ENCODE results near the gene CA5A.
"Not testable (repeated sequence)": the region's sequence is repeated elsewhere in the genome, so short reads cannot be mapped to it uniquely, and the experiment has no call there.

The CA5A gene

GRCh38 chr16:87932475-87933139 is 3.7 kb downstream of the CA5A start:
- H3K4me1 ChIP-seq (ENCODE audit: control insufficient read depth, insufficient read depth, low read length, unreplicated experiment); H3K79me2 ChIP-seq (ENCODE audit: control insufficient read depth, insufficient read depth, low read length, unreplicated experiment); H3K36me3 ChIP-seq (ENCODE audit: insufficient read depth, low read length); H3K27ac ChIP-seq (ENCODE audit: low read depth, low read length); H2AFZ ChIP-seq (ENCODE audit: low read length, unreplicated experiment); H3K4me3 ChIP-seq (ENCODE audit: low read depth, low read length); H3K27me3 ChIP-seq (ENCODE audit: insufficient read depth, low read length): not testable (repeated sequence)

GRCh38 chr16:87931504-87931903 is 4.8 kb downstream of the CA5A start:
- H2AFZ ChIP-seq (ENCODE audit: low read length, unreplicated experiment): no peak overlapping the region
- H3K4me3 ChIP-seq (ENCODE audit: low read depth, low read length): no peak overlapping the region
- H3K79me2 ChIP-seq (ENCODE audit: control insufficient read depth, insufficient read depth, low read length, unreplicated experiment): no peaks in the 10 kb centered on the region
- 0 out of 2 replicates have a peak, but pooled peaks cover 1% of the 10 kb centered on the region for H3K27me3 ChIP-seq (ENCODE audit: insufficient read depth, low read length)
- no peak overlapping the region for H3K27ac ChIP-seq (ENCODE audit: low read depth, low read length)
- H3K4me1 ChIP-seq (ENCODE audit: control insufficient read depth, insufficient read depth, low read length, unreplicated experiment): no peaks in the 10 kb centered on the region
- H3K36me3 ChIP-seq (ENCODE audit: insufficient read depth, low read length): no peaks in the 10 kb centered on the region

DNA sequence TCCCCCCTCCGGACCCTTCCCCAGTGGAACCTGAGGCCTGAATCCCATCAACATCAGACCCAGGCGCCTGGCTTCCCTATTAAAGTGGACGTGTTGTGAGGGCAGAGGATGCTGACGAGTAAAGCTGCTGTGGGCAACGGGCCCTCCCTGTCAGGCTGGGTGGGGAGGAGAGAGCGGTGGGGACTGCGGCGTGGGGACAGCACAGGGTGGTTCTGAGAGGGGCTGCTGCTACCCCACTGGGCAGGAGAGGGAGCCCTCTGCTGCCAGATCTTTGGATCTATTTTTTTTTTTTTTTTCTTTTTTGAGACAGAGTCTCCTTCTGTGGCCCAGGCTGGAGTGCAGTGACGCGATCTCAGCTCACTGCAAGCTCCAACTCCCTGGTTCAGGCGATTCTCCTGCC is 5.9 kb downstream of the CA5A start:
- H3K36me3 ChIP-seq (ENCODE audit: insufficient read depth, low read length): no peaks in the 10 kb centered on the region
- H3K79me2 ChIP-seq (ENCODE audit: control insufficient read depth, insufficient read depth, low read length, unreplicated experiment): no peaks in the 10 kb centered on the region
- no peak overlapping the region for H3K27ac ChIP-seq (ENCODE audit: low read depth, low read length)
- H3K4me1 ChIP-seq (ENCODE audit: control insufficient read depth, insufficient read depth, low read length, unreplicated experiment): no peaks in the 10 kb centered on the region
- H3K27me3 ChIP-seq (ENCODE audit: insufficient read depth, low read length): 0 out of 2 replicates have a peak, but pooled peaks cover 6% of the 10 kb centered on the region
- no peak overlapping the region for H2AFZ ChIP-seq (ENCODE audit: low read length, unreplicated experiment)
- H3K4me3 ChIP-seq (ENCODE audit: low read depth, low read length): no peak overlapping the region

- no peaks in the 10 kb centered on the region for H3K79me2 ChIP-seq (ENCODE audit: control insufficient read depth, insufficient read depth, low read length, unreplicated experiment)
- no peaks in the 10 kb centered on the region for H3K36me3 ChIP-seq (ENCODE audit: insufficient read depth, low read length)
- H3K27me3 ChIP-seq (ENCODE audit: insufficient read depth, low read length): 0 out of 2 replicates have a peak, but pooled peaks cover 6% of the 10 kb centered on the region
- H3K4me3 ChIP-seq (ENCODE audit: low read depth, low read length): no peak overlapping the region
- no peak overlapping the region for H2AFZ ChIP-seq (ENCODE audit: low read length, unreplicated experiment)
- H3K4me1 ChIP-seq (ENCODE audit: control insufficient read depth, insufficient read depth, low read length, unreplicated experiment): no peaks in the 10 kb centered on the region
- H3K27ac ChIP-seq (ENCODE audit: low read depth, low read length): no peak overlapping the region
These were observed 6.3 kb downstream of the CA5A start for GRCh38 chr16:87929986-87930385.

GRCh38 chr16:87927195-87927562 is 9.2 kb downstream of the CA5A start:
- Histone ChIP-seq H3K79me2 (ENCODE audit: control insufficient read depth, insufficient read depth, low read length, unreplicated experiment) (no peaks in the 10 kb centered on the region), H3K4me3 (ENCODE audit: low read depth, low read length) (no peak overlapping the region), H3K4me1 (ENCODE audit: control insufficient read depth, insufficient read depth, low read length, unreplicated experiment) (peaks cover 3% of the 10 kb centered on the region), H3K27me3 (ENCODE audit: insufficient read depth, low read length) (0 out of 2 replicates have a peak, but pooled peaks cover 6% of the 10 kb centered on the region), H2AFZ (ENCODE audit: low read length, unreplicated experiment) (no peak overlapping the region), H3K27ac (ENCODE audit: low read depth, low read length) (no peak overlapping the region), H3K36me3 (ENCODE audit: insufficient read depth, low read length) (no peaks in the 10 kb centered on the region)

DNA sequence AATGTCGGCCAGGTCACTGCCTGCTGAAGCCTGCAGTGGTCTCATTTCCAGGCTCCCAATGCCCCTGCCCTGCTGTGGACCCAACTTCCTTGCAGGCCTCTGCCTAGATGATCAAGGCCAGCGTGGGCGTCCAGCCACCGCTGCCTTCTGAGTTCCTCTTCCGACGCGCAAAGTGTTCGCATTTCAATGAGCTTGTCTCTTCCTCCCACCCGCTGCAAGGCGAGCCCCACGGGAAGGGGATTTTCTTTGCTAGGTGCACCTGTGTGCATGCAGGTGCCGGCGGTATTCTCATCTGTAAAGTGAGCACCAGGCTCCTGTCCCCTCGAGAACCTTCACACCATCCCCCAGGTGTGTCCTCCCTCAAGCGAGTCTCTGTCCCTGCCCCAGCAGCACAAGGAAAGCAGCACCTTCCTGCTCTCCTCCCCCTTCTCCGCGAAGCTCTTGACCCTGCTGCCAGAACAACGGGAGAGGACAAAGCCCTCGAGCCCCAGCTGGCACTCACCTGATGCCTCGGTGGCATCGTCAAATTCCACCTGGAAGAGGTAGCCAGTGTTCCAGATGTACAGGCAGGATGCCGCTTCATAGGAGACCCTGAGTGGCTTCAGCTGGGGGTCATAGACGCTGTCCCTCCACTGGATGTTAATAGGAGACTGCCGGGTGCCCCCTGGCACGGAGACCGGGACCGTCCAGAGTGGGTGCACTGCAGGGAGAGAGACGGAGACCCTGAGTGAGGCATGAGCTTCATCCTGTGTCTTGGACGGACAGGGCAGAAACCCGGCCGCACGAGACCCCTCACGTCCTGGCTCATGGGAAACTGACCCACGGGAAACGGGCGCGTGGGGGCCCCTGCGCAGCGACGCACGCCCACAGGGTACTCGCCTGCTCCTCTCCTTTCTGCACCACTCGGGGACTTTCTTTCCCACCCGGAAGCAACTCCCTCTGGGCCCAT is 9.8 kb downstream of the CA5A start:
- no peaks in the 10 kb centered on the region for H3K79me2 ChIP-seq (ENCODE audit: control insufficient read depth, insufficient read depth, low read length, unreplicated experiment)
- peaks cover 3% of the 10 kb centered on the region for H3K4me1 ChIP-seq (ENCODE audit: control insufficient read depth, insufficient read depth, low read length, unreplicated experiment)
- H3K27me3 ChIP-seq (ENCODE audit: insufficient read depth, low read length): 0 out of 2 replicates have a peak, but pooled peaks cover 6% of the 10 kb centered on the region
- H2AFZ ChIP-seq (ENCODE audit: low read length, unreplicated experiment): no peak overlapping the region
- H3K4me3 ChIP-seq (ENCODE audit: low read depth, low read length): no peak overlapping the region
- H3K36me3 ChIP-seq (ENCODE audit: insufficient read depth, low read length): no peaks in the 10 kb centered on the region
- H3K27ac ChIP-seq (ENCODE audit: low read depth, low read length): no peak overlapping the region

DNA sequence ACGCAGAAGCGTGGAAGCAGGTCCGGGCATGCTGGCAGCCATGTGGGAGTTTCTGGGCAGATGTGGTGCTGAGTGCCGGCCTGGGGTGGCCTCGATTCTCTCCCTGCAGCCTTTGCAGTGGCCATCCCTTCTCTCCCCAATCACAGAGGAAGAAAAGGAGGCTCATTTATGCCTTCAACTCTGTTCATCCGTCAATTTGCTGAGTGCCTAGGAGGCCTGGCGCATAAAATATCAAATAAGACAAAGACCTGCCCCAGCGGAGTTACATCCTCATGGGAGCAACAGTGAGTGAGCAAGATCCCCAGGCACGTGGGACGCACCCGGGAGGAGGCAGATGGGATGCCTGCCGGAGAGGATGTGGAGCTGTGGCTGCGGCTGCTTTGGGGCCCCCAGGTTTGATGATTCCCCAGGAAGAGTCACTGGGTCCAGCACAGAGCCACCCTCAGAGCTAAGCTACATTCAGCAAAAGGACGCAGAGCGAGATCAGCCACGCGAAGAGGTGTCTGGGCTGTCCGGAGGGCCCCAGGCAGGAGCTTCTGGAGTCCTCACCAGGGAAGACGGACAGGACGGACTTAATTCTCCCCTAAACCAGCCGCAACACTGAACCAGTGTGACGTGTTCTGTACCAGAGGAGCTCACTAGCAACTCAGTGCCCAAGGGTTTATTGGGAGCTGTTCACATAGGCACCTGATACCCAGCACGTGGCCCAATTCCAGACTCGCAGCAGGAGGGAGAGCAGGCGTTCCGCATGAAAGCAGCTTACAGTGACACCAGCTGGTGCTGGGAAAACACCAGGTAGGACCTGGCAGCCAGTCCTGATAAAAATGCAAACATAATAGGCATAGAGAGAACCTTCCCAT is 11.3 kb downstream of the CA5A start:
- Histone ChIP-seq H3K79me2 (ENCODE audit: control insufficient read depth, insufficient read depth, low read length, unreplicated experiment) (no peaks in the 10 kb centered on the region), H3K36me3 (ENCODE audit: insufficient read depth, low read length) (no peaks in the 10 kb centered on the region), H2AFZ (ENCODE audit: low read length, unreplicated experiment) (no peak overlapping the region), H3K27ac (ENCODE audit: low read depth, low read length) (no peak overlapping the region), H3K4me3 (ENCODE audit: low read depth, low read length) (no peak overlapping the region), H3K27me3 (ENCODE audit: insufficient read depth, low read length) (0 out of 2 replicates have a peak, but pooled peaks cover 6% of the 10 kb centered on the region), H3K4me1 (ENCODE audit: control insufficient read depth, insufficient read depth, low read length, unreplicated experiment) (peaks cover 3% of the 10 kb centered on the region)

GRCh38 chr16:87924041-87924810 is 12.1 kb downstream of the CA5A start:
- peaks cover 3% of the 10 kb centered on the region for H3K4me1 ChIP-seq (ENCODE audit: control insufficient read depth, insufficient read depth, low read length, unreplicated experiment)
- no peaks in the 10 kb centered on the region for H3K36me3 ChIP-seq (ENCODE audit: insufficient read depth, low read length)
- H3K79me2 ChIP-seq (ENCODE audit: control insufficient read depth, insufficient read depth, low read length, unreplicated experiment): no peaks in the 10 kb centered on the region
- no peak overlapping the region for H3K4me3 ChIP-seq (ENCODE audit: low read depth, low read length)
- no peak overlapping the region for H3K27ac ChIP-seq (ENCODE audit: low read depth, low read length)
- no peak overlapping the region for H2AFZ ChIP-seq (ENCODE audit: low read length, unreplicated experiment)
- 0 out of 2 replicates have a peak, but pooled peaks cover 6% of the 10 kb centered on the region for H3K27me3 ChIP-seq (ENCODE audit: insufficient read depth, low read length)

- Histone ChIP-seq H2AFZ (ENCODE audit: low read length, unreplicated experiment) (no peak overlapping the region), H3K4me1 (ENCODE audit: control insufficient read depth, insufficient read depth, low read length, unreplicated experiment) (peaks cover 14% of the 10 kb centered on the region), H3K4me3 (ENCODE audit: low read depth, low read length) (no peak overlapping the region), H3K36me3 (ENCODE audit: insufficient read depth, low read length) (no peaks in the 10 kb centered on the region), H3K27me3 (ENCODE audit: insufficient read depth, low read length) (0 out of 2 replicates have a peak, but pooled peaks cover 6% of the 10 kb centered on the region), H3K27ac (ENCODE audit: low read depth, low read length) (no peak overlapping the region), H3K79me2 (ENCODE audit: control insufficient read depth, insufficient read depth, low read length, unreplicated experiment) (no peaks in the 10 kb centered on the region)
These were observed 14.0 kb downstream of the CA5A start for GRCh38 chr16:87922250-87922871.
